Bronchial epithelial cell (primary cell): ENCODE results near the gene PLCL1. TPM values are rescaled to one million over a fixed set of nuclear protein-coding genes. Genes with fewer than 3 reads are reported as not detected.

Experiments
- DNase-seq: peaks from one replicate; pipeline ENCODE4 v3.0.0-alpha.2; 2010; ENCODE audit warnings: low read depth
- FAIRE-seq: peaks from 2 replicates; lab custom pipeline; 2011; peaks lifted over from hg19 to GRCh38; lab: Jason Lieb, UNC
- H3K27me3 ChIP-seq: 2 replicates; pipeline ENCODE4 v1.5.1; 2011; ENCODE audit warnings: low read length; ENCODE audit not compliant: control insufficient read depth, insufficient read depth
- H3K36me3 ChIP-seq: 2 replicates; pipeline ENCODE4 v1.5.1; 2011; ENCODE audit warnings: low read length; ENCODE audit not compliant: control insufficient read depth, insufficient read depth
- H3K4me3 ChIP-seq: 2 replicates; pipeline ENCODE4 v1.5.1; 2011; ENCODE audit warnings: mild to moderate bottlenecking, low read depth, low read length, control low read depth
- total RNA-seq: library from RNA; depleted of rRNA; stranded (reverse); fragments of >200 nt; gene quantifications from 2 replicates; pipeline ENCODE4 v1.2.1, GENCODE V29; 2014
- TF ChIP-seq, protein P1 (sequence below): IDR thresholded peaks from 2 replicates; pipeline ENCODE4 v1.5.1; 2011; ENCODE audit warnings: mild to moderate bottlenecking, moderate library complexity, low read length, control low read depth, inconsistent platforms; ENCODE audit not compliant: insufficient read depth, severe bottlenecking

The PLCL1 gene
- total RNA-seq, 1 donor from 2014 or later, result not detected

DNA sequence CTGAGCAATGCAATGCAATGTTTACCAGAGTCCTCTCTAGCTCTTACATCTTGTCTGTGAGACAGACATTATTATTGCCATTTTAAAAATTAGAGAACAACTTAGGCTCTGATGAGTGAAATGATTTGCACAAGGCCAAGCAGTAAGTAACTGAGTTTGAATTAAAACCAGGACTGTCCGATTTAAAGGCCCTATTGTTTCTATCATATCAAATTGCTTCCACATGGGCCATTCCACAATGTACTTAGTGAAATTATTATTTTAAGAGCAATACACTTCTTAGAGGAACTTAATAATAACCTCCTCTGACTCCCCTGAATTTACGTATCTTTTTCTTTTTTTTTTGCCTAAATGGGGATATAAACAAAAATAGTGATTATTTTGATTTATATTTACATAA lies 64.6 kb downstream of the PLCL1 start:
- Histone ChIP-seq H3K27me3 (no peaks in the 10 kb centered on the region), H3K36me3 (no peaks in the 10 kb centered on the region), H3K4me3 (no peak overlapping the region)
- TF ChIP-seq, protein P1, sequence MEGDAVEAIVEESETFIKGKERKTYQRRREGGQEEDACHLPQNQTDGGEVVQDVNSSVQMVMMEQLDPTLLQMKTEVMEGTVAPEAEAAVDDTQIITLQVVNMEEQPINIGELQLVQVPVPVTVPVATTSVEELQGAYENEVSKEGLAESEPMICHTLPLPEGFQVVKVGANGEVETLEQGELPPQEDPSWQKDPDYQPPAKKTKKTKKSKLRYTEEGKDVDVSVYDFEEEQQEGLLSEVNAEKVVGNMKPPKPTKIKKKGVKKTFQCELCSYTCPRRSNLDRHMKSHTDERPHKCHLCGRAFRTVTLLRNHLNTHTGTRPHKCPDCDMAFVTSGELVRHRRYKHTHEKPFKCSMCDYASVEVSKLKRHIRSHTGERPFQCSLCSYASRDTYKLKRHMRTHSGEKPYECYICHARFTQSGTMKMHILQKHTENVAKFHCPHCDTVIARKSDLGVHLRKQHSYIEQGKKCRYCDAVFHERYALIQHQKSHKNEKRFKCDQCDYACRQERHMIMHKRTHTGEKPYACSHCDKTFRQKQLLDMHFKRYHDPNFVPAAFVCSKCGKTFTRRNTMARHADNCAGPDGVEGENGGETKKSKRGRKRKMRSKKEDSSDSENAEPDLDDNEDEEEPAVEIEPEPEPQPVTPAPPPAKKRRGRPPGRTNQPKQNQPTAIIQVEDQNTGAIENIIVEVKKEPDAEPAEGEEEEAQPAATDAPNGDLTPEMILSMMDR, result no peak
- FAIRE-seq, result no peak
- no peak for DNase-seq

DNA sequence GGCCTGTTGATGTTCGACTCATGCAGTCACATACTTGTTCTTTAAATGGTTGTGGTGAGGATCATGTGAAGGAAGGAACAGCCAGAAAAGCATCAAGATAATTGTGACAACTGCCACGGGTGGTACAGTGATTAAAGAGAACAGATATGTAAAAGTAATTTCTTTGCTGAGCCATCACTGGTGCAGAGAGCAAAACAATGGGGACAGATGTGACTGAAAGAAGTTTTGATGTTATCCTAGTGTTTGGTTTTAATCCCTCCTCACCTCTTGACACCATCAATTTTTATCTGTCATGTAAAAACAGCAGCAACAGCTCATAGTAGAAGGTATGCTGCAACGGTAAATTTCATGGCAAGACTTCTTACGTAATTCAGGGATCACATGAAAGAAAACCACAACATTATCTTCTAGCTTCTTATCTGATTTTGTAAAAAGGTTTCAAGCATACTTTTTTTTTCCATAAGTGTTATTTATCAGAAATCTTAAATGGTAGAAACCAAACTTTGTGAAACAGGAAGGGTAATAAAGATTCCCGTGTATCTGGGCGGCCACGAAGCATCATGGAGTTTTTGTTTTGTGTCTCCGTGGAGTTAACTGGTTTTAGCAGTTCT lies 65.2 kb downstream of the PLCL1 start:
- TF ChIP-seq, protein P1, result no peak
- Histone ChIP-seq H3K4me3 (no peak overlapping the region), H3K36me3 (no peaks in the 10 kb centered on the region), H3K27me3 (no peaks in the 10 kb centered on the region)
- DNase-seq, result no peak
- FAIRE-seq, result no peak

DNA sequence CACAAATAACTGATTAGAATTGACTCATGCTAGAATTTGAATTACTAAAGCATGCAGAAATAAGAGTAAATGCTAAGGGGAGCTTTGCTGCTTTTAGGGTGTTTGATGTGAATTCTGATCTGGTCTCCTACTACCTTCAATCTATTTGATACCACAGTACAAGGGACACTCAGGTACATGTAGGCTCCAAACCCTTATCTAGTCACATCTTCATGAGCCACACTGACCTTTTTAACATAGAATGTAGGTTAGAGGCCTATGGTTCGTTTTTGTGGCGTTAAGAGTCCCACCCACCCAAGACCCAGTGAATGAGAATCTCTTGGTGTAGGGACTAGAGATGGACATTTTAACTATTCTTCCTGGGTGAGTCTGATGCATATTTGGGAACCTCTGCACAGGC lies 65.7 kb downstream of the PLCL1 start:
- TF ChIP-seq, protein P1, result no peak
- H3K4me3 ChIP-seq, result no peak overlapping the region
- no peak for FAIRE-seq
- H3K36me3 ChIP-seq, result no peaks in the 10 kb centered on the region
- no peaks in the 10 kb centered on the region for H3K27me3 ChIP-seq
- DNase-seq, result no peak

GRCh38 chr2:197871780-197872456 lies 67.5 kb downstream of the PLCL1 start:
- no peak for DNase-seq
- H3K36me3 ChIP-seq, result no peaks in the 10 kb centered on the region
- no peaks in the 10 kb centered on the region for H3K27me3 ChIP-seq
- FAIRE-seq, result no peak
- no peak overlapping the region for H3K4me3 ChIP-seq
- TF ChIP-seq, protein P1, result no peak

GRCh38 chr2:197873293-197873701 lies 68.9 kb downstream of the PLCL1 start:
- Histone ChIP-seq H3K4me3 (no peak overlapping the region), H3K27me3 (no peaks in the 10 kb centered on the region), H3K36me3 (no peaks in the 10 kb centered on the region)
- DNase-seq, result peak; percentile 18
- FAIRE-seq, result no peak
- TF ChIP-seq, protein P1, result no peak
